Activated CD4-positive, alpha-beta T cell treated with anti-CD3 and anti-CD28 coated beads for 48 hours (primary cell): ENCODE results near the gene OLFM3.

Source experiments
- DNase-seq: peaks from one replicate; pipeline ENCODE4 v3.0.0-alpha.2; 2020

OLFM3 gene

GRCh38 chr1:101942516-101943193 lies 54.1 kb downstream of the OLFM3 start:
- no peak for DNase-seq

DNA sequence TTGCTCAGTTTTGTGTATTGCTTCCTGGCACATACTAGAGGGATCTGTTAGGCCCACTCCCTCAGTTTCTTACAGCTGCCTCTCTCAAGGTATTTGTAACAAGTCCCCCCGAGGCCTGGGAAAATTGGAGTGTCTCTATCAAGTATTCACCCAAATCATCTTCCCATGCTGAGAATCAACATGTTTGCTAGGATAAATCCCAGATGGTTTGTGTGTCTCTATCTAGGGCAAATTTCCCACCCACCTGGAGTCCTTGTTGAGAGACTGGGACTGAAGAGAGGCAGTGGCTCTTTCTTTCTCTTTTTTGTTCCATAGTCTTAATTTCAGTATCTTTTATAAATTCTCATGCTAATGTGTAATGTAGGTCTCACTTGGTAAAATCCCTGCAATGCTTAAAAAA lies 58.0 kb downstream of the OLFM3 start:
- no peak for DNase-seq

GRCh38 chr1:101929343-101929742 lies 67.4 kb downstream of the OLFM3 start:
- no peak for DNase-seq

DNA sequence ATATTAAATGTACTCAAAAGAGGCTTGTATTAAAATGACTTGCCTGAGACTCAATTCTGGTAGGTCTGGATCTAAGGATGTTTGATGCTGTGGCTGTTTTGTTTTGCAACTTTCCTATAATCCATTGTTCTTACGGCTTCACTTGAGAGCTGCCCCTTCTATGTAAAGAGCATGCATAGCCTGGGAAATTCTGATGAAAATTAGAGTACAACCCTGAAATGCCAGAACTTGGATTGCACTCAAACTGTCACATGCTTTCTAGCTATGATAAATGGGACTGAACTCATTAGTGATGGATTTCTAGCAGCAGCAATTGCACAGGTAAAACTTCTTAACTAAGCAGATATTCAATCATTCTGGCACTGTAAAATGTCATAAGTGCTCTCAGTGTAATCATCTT lies 67.9 kb downstream of the OLFM3 start:
- DNase-seq, result no peak

DNA sequence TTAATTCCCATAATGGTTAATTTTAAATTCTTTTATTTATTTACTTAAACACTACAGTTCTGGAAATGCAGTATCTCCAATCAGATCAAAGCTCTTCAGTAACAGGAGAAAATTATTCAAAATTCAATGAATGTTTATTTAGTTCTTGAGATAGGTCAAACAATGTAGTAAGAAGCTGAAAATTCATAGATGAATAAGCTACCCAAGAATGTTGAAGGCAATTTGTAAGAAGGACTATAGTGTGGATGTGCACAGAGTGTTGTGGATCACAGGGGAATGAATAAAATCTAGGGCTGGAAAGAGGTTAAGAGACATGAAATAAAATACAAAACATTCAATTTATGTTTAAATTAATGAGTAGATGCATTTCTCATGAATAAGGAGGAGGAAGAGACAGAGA lies 72.0 kb downstream of the OLFM3 start:
- no peak for DNase-seq

DNA sequence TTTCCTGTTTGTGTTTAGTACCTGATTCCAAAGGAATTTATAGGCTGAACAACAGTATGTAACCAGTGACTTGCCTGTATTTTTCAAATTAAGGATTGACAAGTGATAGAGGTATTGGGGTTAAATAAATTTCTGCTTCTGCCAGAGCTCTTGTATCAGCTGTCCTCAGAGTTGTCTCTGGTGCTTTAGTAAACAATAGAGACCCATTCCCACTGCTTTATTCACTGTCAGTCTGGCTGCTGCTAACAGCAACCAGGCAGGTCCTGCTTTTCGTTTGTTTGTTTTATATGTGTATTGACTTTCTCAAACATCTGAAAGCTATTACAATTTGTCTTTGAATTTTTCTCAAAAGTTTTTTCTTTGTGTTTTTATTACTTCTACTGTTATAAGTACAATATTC lies 76.1 kb downstream of the OLFM3 start:
- no peak for DNase-seq

DNA sequence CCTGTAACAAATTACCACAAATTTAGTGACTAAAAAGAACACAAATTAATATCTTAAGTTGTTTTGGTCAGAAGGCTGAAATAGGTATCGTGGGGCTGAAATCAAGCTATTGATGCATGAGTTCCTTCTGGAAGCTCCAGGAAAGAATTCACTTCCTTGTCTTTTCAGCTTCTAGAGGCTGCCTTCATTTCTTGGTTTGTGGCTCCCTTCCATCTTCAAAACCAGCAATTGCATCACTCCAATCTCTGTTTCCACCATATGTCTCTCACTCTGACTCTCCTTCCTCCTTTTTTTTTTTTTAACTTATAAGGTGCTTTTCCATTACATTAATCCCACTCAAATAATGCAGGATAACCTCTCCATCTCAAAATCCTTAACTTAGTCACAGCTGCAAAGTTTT lies 78.4 kb downstream of the OLFM3 start:
- no peak for DNase-seq

- no peak for DNase-seq
These were observed 81.1 kb downstream of the OLFM3 start for GRCh38 chr1:101915597-101915996.

- no peak for DNase-seq
These were observed 82.1 kb downstream of the OLFM3 start for GRCh38 chr1:101914473-101915242.

DNA sequence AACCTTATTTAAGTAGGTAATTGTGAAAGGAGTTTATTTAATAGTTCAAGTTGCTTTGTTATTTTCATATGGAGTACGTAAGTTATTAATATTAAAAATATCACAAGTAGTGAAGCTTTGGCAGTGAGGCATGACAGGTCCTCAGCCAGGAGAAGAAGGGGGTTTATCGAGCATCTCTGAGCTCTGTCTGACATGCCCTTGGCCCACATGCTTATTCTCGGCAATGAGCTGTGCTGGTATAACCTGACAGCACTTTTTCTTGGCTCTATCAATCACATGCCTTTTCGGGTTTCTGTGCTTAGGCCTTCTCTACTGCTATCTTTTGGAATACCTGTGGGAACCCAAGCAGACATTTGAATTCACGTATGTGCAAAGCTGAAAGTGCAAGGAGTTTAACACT lies 84.8 kb downstream of the OLFM3 start:
- no peak for DNase-seq

DNA sequence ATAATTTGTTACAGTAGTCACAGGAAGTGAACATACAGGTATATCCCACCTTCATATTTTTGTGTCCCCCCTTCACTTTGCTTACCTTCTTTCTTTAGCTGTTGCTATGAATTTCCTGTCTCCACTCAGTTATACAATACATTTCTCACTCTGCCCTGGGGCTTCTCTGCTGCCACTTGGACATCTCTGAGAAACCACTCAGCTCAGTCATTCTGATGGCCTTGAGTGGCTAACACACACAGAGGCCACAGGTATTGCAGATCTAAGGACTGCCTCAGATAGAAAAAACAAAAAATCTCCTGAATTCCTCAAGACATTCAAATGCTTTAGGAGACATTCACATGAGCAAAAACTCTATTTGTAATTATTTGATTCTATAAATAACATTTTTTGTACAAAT lies 87.7 kb downstream of the OLFM3 start:
- no peak for DNase-seq

DNA sequence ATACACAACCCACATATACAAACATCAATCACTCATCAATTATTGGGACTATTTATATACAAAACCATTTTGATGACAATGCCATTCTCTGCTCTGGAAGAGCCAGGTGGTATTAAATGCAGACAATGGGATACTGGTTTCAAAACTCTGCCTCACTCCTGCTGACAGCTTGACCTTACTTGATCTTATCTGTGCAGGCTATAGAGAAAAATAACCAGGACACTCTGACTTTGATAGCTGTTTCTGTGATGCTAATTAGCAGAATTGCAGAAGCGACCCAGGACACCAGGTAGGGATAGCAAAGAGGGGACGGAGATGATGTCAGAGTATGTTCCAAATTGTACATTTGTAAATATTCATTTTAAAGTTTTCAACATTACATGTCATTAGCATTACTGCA lies 89.5 kb downstream of the OLFM3 start:
- DNase-seq, result no peak

DNA sequence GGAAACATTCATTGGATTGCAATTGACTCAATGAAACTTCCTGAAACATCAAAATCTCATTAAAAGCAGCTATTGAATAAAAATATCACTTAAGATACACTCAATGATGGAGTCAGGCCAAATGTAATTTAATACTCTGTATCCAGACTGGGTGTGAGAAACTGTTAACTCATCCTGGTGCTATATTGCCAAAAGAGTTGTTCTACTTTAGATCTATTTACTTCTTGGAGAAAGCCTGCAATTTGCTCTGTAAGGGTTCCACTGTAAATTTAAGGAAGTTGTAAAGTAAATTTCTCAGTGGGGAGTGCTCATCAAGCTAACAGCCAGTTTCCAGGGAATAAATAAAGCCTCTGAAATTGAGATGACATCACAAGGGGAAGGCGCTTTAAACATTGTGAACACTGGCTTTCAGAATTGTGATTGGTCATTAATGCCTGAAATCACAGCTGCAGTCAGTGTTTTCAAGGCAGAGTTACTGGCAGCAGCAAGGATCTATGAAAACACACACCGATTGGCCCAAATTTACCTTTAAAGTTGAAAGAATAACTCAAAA lies 91.4 kb downstream of the OLFM3 start:
- DNase-seq, result no peak

- DNase-seq, result no peak
These were observed 94.5 kb downstream of the OLFM3 start for GRCh38 chr1:101902199-101902598.

DNA sequence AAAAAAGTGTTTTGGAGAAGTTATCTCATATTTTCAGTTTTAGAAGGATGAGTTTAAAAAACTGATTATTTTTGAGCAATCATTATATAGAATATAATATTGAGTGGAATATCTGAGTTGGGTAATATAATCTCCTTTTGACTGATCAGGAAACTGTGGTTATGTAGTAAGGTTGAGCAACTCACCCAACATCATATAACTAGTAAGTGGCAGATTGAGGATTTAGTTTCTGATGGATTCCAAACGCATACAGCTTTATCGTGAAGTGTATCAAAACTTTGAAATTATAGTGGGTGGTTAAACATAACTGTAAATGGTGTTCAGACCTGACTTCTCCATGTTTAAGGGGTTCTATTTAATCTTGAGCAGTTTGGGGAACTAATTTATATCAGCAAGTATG lies 98.6 kb downstream of the OLFM3 start:
- no peak for DNase-seq

DNA sequence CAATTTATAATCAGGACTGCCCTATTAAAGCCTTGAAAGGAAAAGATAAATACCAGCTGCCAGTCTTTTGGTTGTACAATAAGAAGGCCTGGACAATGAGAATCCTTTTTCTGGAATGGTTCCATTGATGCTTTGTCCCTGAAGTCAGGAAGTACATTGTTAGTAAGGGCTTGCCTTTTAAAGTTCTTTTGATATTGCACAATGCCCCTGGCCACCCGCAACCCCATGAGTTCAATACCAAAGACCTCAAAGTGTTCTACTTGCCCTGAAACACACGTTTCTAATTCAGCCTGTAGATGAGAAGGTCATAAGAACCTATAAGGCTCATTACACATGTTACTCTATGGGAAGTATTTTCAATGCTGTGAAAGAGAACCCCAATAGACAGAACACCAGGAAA lies 112.1 kb downstream of the OLFM3 start:
- DNase-seq, result no peak

- no peak for DNase-seq
These were observed 120.8 kb downstream of the OLFM3 start for GRCh38 chr1:101875891-101876290.

DNA sequence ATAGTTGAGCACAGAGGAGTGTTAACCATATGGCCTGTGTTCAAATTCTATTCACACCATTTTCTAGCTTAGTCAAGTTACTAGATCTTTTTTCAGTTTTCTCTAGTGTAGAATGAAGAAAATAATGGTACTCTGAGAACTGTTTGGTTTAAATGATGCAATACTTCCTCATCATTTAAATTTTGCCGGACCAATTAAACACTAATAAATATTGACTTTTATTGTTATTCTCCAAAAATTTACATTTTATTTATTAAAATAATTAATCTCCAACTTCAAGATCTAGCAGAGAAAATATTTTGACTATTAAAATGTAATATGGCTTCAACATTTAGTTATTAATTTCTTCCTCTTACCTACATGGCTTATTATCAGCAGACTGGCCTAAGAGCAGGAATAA lies 123.1 kb downstream of the OLFM3 start:
- DNase-seq, result no peak

- no peak for DNase-seq
These were observed 136.8 kb downstream of the OLFM3 start for GRCh38 chr1:101859941-101860340.

DNA sequence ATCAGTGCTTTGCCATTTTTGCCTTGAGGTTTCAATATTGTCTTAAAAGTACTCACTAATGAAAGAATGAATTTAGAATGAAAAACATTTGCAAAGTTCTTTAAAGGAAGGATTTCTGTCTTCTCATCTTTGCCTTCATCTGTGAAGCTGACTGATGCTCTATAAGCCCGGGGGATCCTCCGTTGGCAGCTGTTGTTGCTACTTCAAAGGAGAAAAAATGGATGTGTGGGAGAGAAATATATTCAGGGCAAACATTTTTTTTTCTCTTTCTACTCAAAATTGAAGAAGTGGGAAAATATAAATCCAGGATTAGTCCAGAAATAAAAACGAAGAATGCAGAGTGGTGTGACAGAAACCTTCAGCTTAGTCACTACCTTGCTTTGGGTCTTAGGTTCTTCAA lies 142.5 kb downstream of the OLFM3 start:
- DNase-seq, result no peak

DNA sequence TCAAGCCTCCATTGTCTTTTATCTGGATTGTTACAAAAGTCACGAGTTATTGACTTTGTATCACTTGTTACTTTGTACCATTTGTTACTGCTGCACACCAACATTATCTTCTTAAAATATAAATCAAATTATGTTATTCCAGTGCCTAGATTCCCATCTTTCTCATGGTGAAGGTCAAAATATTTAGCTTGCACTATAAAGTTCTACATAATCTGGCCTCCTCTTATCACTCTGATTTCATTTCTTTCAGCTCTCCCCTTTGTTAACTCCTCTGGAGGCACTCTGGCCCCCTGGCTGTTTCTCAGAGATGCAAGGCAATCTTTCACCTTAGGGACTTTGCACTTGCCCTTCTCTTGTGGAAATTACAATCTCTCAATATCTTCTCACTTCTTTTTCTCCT lies 143.8 kb downstream of the OLFM3 start:
- no peak for DNase-seq

DNA sequence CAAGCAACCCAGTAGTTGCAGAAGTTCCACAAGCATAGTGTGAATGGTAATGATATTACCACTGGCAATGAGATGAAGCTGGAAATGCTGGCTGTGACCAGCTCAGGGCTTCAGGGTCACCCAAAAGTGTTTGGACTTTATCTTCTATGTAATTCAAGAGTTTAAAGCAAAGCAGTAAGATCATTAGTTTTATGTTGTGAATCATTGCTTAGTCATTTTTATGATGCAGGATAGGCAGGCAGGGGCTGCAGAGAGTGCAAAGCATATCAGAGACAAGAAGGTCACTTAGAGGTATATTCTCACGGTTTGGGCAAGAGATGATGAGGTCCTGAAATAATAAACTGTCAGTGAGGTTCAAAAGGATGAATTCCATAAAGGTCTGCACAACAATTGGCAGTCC lies 147.4 kb downstream of the OLFM3 start:
- no peak for DNase-seq

- no peak for DNase-seq
These were observed 149.1 kb downstream of the OLFM3 start for GRCh38 chr1:101847626-101848025.

GRCh38 chr1:101846820-101847219 lies 149.9 kb downstream of the OLFM3 start:
- no peak for DNase-seq

DNA sequence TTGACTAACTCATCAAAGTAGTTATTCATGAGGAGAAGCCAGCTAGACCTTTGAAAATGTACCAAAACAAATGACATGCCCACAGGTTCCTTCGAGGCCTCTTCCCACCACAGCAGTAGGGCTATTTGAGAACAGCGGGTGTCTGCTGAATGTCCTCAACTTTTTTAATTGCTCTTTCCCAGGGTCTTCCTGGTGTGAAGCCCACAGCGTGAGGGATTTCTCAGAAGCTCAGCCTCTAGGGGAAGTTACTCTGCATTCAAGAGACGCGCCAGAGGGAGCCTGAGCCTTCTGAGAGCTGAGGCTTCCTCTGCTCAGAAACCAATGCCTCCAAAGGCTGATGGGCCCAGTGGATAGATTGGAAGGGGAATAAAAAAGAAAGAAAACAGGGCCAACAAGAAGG lies 153.6 kb downstream of the OLFM3 start:
- DNase-seq, result no peak
